ENCODE results near the gene KRT20. TPM values are rescaled to one million over a fixed set of nuclear protein-coding genes. Genes with fewer than 3 reads are reported as not detected.

The KRT20 gene
- total and polyA plus RNA-seq, 4 donors, result not detected

DNA sequence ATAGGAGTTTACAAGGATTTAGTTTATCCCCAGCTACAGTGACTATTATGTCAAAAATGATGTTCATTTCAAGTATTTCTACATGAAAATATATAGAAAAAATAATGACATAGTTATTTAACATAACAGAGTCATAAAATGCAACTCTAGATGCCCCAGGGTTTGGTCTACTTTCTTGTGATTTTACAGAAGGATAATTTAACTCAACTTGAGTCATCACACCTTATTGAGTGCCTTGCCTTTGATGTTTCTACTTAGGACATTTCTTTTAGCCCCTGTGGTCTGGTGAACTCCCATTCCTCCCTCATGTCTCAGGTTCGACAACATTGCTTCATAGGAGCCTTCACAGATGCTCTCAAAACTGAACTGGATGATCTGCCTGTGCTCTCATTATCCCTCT lies 2.0 kb downstream of the KRT20 start (continued):
- TF ChIP-seq, protein P1, sequence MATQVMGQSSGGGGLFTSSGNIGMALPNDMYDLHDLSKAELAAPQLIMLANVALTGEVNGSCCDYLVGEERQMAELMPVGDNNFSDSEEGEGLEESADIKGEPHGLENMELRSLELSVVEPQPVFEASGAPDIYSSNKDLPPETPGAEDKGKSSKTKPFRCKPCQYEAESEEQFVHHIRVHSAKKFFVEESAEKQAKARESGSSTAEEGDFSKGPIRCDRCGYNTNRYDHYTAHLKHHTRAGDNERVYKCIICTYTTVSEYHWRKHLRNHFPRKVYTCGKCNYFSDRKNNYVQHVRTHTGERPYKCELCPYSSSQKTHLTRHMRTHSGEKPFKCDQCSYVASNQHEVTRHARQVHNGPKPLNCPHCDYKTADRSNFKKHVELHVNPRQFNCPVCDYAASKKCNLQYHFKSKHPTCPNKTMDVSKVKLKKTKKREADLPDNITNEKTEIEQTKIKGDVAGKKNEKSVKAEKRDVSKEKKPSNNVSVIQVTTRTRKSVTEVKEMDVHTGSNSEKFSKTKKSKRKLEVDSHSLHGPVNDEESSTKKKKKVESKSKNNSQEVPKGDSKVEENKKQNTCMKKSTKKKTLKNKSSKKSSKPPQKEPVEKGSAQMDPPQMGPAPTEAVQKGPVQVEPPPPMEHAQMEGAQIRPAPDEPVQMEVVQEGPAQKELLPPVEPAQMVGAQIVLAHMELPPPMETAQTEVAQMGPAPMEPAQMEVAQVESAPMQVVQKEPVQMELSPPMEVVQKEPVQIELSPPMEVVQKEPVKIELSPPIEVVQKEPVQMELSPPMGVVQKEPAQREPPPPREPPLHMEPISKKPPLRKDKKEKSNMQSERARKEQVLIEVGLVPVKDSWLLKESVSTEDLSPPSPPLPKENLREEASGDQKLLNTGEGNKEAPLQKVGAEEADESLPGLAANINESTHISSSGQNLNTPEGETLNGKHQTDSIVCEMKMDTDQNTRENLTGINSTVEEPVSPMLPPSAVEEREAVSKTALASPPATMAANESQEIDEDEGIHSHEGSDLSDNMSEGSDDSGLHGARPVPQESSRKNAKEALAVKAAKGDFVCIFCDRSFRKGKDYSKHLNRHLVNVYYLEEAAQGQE (IDR thresholded peaks at IDR 0.05), result no peak

DNA sequence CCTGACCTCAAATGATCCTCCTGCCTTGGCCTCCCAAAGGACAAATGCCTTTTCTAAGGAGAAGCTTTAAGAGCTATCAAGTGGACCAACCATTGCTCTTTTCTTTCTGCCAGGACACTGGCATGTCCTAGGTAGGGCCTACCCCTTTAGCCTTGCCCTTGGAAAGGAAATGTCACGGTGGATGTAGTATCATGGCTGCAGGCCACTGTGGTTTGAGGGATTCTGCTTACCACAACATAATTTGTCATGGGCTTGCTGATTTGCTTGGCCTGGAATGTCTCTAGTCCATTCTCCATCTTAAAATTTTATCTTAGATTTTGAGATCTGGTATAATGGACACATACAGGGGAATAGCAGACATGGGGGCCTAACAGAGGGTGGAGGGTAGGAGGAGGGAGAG lies 6.0 kb downstream of the KRT20 start:
- H3K27me3 ChIP-seq (ENCODE audit: control insufficient read depth in 4 of 4, insufficient read depth in 4 of 4, low read length in 3 of 4), result peaks cover 0 to 1% (median 0%) of the 10 kb centered on the region in 4 donors
- no peak overlapping the region for H3K27ac ChIP-seq (ENCODE audit: low read depth in 1 of 2, low read length in 2 of 2)
- no peaks in the 10 kb centered on the region for H3K9me3 ChIP-seq (ENCODE audit: control insufficient read depth in 4 of 4, low read length in 3 of 4)
- DNase-seq (ENCODE audit: low spot score), result no peak
- 94% methylated on average over 1 of the region's 1 CpG for WGBS
- H3K4me1 ChIP-seq (ENCODE audit: control insufficient read depth in 4 of 4, insufficient read depth in 4 of 4, low read length in 3 of 4), result no peaks in the 10 kb centered on the region
- TF ChIP-seq, protein P2, sequence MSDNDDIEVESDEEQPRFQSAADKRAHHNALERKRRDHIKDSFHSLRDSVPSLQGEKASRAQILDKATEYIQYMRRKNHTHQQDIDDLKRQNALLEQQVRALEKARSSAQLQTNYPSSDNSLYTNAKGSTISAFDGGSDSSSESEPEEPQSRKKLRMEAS (IDR thresholded peaks at IDR 0.05), result no peak
- TF ChIP-seq FOXA2 (IDR thresholded peaks at IDR 0.05), result no peak
- TF ChIP-seq HNF4G (IDR thresholded peaks at IDR 0.05), result no peak
- H3K9ac ChIP-seq (ENCODE audit: low read depth in 1 of 2, low read length in 2 of 2), result no peak overlapping the region
- no peaks in the 10 kb centered on the region for H3K36me3 ChIP-seq (ENCODE audit: control insufficient read depth in 4 of 4, insufficient read depth in 3 of 4, low read depth in 1 of 4, low read length in 3 of 4)
- H3K4me3 ChIP-seq (ENCODE audit: low read depth in 1 of 3, low read length in 3 of 3), result no peak overlapping the region

DNA sequence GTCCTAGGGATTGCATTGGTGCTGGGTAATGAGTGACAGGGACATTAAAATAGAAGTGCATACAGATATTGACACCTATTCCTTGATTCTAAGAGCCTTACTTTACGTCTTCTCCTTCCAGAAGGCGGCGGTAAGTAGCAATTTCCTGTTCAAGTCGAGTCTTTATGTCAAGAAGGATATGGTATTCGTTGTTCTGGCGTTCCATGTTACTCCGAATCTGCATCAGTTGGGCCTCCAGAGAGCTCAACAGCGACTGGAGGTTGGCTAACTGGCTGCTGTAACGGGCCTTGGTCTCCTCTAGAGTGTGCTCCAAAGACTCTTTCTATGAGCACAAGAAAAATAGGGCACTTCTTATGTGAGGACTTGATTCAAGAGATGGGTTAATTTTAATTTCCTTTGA lies 7.0 kb downstream of the KRT20 start:
- 92% methylated on average over 9 of the region's 9 CpGs for WGBS
- Histone ChIP-seq H3K27ac (ENCODE audit: low read depth in 1 of 2, low read length in 2 of 2) (no peak overlapping the region), H3K9me3 (ENCODE audit: control insufficient read depth in 4 of 4, low read length in 3 of 4) (no peaks in the 10 kb centered on the region), H3K9ac (ENCODE audit: low read depth in 1 of 2, low read length in 2 of 2) (no peak overlapping the region), H3K4me3 (ENCODE audit: low read depth in 1 of 3, low read length in 3 of 3) (no peak overlapping the region), H3K36me3 (ENCODE audit: control insufficient read depth in 4 of 4, insufficient read depth in 3 of 4, low read depth in 1 of 4, low read length in 3 of 4) (no peaks in the 10 kb centered on the region), H3K4me1 (ENCODE audit: control insufficient read depth in 4 of 4, insufficient read depth in 4 of 4, low read length in 3 of 4) (no peaks in the 10 kb centered on the region), H3K27me3 (ENCODE audit: control insufficient read depth in 4 of 4, insufficient read depth in 4 of 4, low read length in 3 of 4) (no peaks in the 10 kb centered on the region)
- DNase-seq (ENCODE audit: low spot score), result no peak
- TF ChIP-seq JUND (IDR thresholded peaks at IDR 0.05), result no peak
- TF ChIP-seq FOXA1 (IDR thresholded peaks at IDR 0.05), result no peak
- TF ChIP-seq, protein P1 (IDR thresholded peaks at IDR 0.05), result no peak
- TF ChIP-seq YY1 (IDR thresholded peaks at IDR 0.05), result no peak
- TF ChIP-seq, protein P3, sequence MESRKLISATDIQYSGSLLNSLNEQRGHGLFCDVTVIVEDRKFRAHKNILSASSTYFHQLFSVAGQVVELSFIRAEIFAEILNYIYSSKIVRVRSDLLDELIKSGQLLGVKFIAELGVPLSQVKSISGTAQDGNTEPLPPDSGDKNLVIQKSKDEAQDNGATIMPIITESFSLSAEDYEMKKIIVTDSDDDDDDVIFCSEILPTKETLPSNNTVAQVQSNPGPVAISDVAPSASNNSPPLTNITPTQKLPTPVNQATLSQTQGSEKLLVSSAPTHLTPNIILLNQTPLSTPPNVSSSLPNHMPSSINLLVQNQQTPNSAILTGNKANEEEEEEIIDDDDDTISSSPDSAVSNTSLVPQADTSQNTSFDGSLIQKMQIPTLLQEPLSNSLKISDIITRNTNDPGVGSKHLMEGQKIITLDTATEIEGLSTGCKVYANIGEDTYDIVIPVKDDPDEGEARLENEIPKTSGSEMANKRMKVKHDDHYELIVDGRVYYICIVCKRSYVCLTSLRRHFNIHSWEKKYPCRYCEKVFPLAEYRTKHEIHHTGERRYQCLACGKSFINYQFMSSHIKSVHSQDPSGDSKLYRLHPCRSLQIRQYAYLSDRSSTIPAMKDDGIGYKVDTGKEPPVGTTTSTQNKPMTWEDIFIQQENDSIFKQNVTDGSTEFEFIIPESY (IDR thresholded peaks at IDR 0.05), result no peak
- TF ChIP-seq TAF1 (conservative IDR thresholded peaks at IDR 0.05), result no peak
- no peak for TF ChIP-seq RAD21 (IDR thresholded peaks at IDR 0.05)
- TF ChIP-seq HNF4A (conservative IDR thresholded peaks at IDR 0.05), result no peak
- TF ChIP-seq, protein P4, sequence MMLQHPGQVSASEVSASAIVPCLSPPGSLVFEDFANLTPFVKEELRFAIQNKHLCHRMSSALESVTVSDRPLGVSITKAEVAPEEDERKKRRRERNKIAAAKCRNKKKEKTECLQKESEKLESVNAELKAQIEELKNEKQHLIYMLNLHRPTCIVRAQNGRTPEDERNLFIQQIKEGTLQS (IDR thresholded peaks at IDR 0.05), result no peak
- TF ChIP-seq EGR1 (IDR thresholded peaks at IDR 0.05; ENCODE audit: low read depth in 2 of 2), result no peak
- TF ChIP-seq RXRA (IDR thresholded peaks at IDR 0.05), result no peak
- TF ChIP-seq NR2F2 (IDR thresholded peaks at IDR 0.05), result no peak
- TF ChIP-seq SP1 (IDR thresholded peaks at IDR 0.05), result no peak
- TF ChIP-seq, protein P5, sequence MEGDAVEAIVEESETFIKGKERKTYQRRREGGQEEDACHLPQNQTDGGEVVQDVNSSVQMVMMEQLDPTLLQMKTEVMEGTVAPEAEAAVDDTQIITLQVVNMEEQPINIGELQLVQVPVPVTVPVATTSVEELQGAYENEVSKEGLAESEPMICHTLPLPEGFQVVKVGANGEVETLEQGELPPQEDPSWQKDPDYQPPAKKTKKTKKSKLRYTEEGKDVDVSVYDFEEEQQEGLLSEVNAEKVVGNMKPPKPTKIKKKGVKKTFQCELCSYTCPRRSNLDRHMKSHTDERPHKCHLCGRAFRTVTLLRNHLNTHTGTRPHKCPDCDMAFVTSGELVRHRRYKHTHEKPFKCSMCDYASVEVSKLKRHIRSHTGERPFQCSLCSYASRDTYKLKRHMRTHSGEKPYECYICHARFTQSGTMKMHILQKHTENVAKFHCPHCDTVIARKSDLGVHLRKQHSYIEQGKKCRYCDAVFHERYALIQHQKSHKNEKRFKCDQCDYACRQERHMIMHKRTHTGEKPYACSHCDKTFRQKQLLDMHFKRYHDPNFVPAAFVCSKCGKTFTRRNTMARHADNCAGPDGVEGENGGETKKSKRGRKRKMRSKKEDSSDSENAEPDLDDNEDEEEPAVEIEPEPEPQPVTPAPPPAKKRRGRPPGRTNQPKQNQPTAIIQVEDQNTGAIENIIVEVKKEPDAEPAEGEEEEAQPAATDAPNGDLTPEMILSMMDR (IDR thresholded peaks at IDR 0.05; ENCODE audit: low read depth, low read length, missing input control), result no peak
- TF ChIP-seq, protein P2 (IDR thresholded peaks at IDR 0.05), result no peak
- no peak for TF ChIP-seq HNF4G (IDR thresholded peaks at IDR 0.05)
- TF ChIP-seq FOXA2 (IDR thresholded peaks at IDR 0.05), result no peak
